SK-N-SH (cell line): ENCODE results near the gene C2orf42.
"Not testable (repeated sequence)": the region's sequence is repeated elsewhere in the genome, so short reads cannot be mapped to it uniquely, and the experiment has no call there.

ENCODE experiments used
- EP300 ChIP-seq, 2 experiments: IDR thresholded peaks; 2 replicates each; pipeline versions ENCODE4 v1.4.0 to v1.6.1; 2012; ENCODE audit warnings: borderline replicate concordance in 1 of 2, low read depth in 1 of 2, low read length in 1 of 2
- TF ChIP-seq, protein P1 (sequence below): IDR thresholded peaks from 2 replicates; pipeline ENCODE4; 2012

DNA sequence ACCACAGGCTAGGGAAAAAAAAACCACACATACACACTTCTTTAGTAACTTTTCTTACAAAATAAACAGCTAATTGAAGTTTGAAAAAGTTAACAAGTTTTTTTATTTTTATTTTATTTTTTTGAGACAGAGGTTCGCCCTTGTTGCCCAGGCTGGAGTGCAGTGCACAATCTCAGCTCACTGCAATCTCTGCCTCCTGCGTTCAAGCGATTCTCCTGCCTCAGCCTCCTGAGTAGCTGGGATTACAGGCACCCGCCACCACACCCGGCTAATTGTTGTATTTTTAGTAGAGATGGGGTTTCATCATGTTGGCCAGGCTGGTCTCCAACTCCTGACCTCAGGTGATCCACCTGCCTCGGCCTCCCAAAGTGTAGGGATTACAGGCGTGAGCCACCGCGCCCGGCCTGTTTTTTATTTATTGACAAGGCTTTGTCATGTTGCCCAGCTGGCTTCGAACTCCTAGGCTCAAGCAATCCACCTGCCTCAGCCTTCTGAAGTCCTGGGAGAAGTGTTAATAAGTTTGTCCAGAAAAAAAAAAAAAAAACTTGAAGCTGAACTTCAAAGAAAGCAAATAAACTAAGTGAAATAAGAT lies 21.1 kb downstream of the C2orf42 start:
- TF ChIP-seq, protein P1, sequence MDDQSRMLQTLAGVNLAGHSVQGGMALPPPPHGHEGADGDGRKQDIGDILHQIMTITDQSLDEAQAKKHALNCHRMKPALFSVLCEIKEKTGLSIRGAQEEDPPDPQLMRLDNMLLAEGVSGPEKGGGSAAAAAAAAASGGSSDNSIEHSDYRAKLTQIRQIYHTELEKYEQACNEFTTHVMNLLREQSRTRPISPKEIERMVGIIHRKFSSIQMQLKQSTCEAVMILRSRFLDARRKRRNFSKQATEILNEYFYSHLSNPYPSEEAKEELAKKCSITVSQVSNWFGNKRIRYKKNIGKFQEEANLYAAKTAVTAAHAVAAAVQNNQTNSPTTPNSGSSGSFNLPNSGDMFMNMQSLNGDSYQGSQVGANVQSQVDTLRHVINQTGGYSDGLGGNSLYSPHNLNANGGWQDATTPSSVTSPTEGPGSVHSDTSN, result not testable (repeated sequence)
- not testable (repeated sequence) for TF ChIP-seq EP300 (IDR thresholded peaks at IDR 0.05; ENCODE audit: borderline replicate concordance in 1 of 2, low read depth in 1 of 2, low read length in 1 of 2)
